Smooth muscle cell of the brain vasculature (primary cell): Measurements from ENCODE around the gene UCN2.

Experiments used
- DNase-seq: peaks from one replicate; pipeline ENCODE4 v3.0.0-alpha.2; 2012; ENCODE audit warnings: low read depth, low spot score

UCN2 gene

GRCh38 chr3:48591436-48591835 is 27.9 kb upstream of the UCN2 start:
- DNase-seq: no peak

GRCh38 chr3:48588230-48588629 is 24.6 kb upstream of the UCN2 start:
- no peak for DNase-seq

- no peak for DNase-seq
Measured at GRCh38 chr3:48587686-48588085, 24.1 kb upstream of the UCN2 start.

GRCh38 chr3:48585411-48585810 is 21.8 kb upstream of the UCN2 start:
- DNase-seq: no peak

GRCh38 chr3:48584836-48585235 is 21.3 kb upstream of the UCN2 start:
- no peak for DNase-seq

- DNase-seq: no peak
Measured at GRCh38 chr3:48581621-48582481, 18.3 kb upstream of the UCN2 start.

- no peak for DNase-seq
Measured at GRCh38 chr3:48576647-48577046, 13.1 kb upstream of the UCN2 start.

- DNase-seq: no peak
Measured at GRCh38 chr3:48575366-48575765, 11.8 kb upstream of the UCN2 start.

GRCh38 chr3:48573973-48574585 is 10.5 kb upstream of the UCN2 start:
- DNase-seq: no peak

GRCh38 chr3:48572517-48572916 is 8.9 kb upstream of the UCN2 start:
- no peak for DNase-seq

- no peak for DNase-seq
Measured at GRCh38 chr3:48571938-48572337, 8.4 kb upstream of the UCN2 start.

- DNase-seq: no peak
Measured at GRCh38 chr3:48569808-48570450, 6.3 kb upstream of the UCN2 start.

GRCh38 chr3:48569400-48569799 is 5.8 kb upstream of the UCN2 start:
- no peak for DNase-seq

GRCh38 chr3:48568476-48568875 is 4.9 kb upstream of the UCN2 start:
- DNase-seq: no peak

- DNase-seq: no peak
Measured at GRCh38 chr3:48567500-48567899, 3.9 kb upstream of the UCN2 start.

GRCh38 chr3:48567090-48567489 is 3.5 kb upstream of the UCN2 start:
- no peak for DNase-seq

GRCh38 chr3:48566401-48566760 is 2.8 kb upstream of the UCN2 start:
- DNase-seq: no peak

GRCh38 chr3:48565591-48566400 is 2.2 kb upstream of the UCN2 start:
- DNase-seq: no peak

- DNase-seq: no peak
Measured at GRCh38 chr3:48565186-48565585, 1.6 kb upstream of the UCN2 start.

GRCh38 chr3:48564667-48565066 is 1.1 kb upstream of the UCN2 start:
- DNase-seq: no peak

GRCh38 chr3:48564022-48564421 is 441 bp upstream of the UCN2 start:
- DNase-seq: no peak
